ENCODE measurements around the gene CRABP2. TPM values are rescaled to one million over a fixed set of nuclear protein-coding genes. Genes with fewer than 3 reads are reported as not detected.

CRABP2 gene
- total and polyA plus RNA-seq, 2 donors (not counting 3 experiments of a cell fraction or from before 2014, with no cell fraction given) = 0.32 to 1.0 TPM

GRCh38 chr1:156692925-156693847 is 12.2 kb downstream of the CRABP2 start:
- Histone ChIP-seq H4K20me1 (replicated peaks; ENCODE audit: control insufficient read depth, extremely low read depth, insufficient read depth, low read length) (no peaks in the 10 kb centered on the region), H3K9ac (replicated peaks; ENCODE audit: extremely low read depth, insufficient read depth, low read length) (no peak overlapping the region), H3K27ac (ENCODE audit: insufficient read depth, low read depth, low read length) (no peak overlapping the region), H3K36me3 (ENCODE audit: control insufficient read depth in 2 of 2, extremely low read depth in 1 of 2, insufficient read depth in 2 of 2, low read length in 2 of 2) (no peaks in the 10 kb centered on the region), H3K27me3 (ENCODE audit: control insufficient read depth in 2 of 2, insufficient read depth in 2 of 2, low read length in 2 of 2) (peaks cover 12 to 20% of the 10 kb centered on the region in 2 experiments), H3K4me2 (ENCODE audit: insufficient read depth, low read length) (no peak overlapping the region), H3K9me1 (replicated peaks; ENCODE audit: control insufficient read depth, extremely low read depth, insufficient read depth, low read length) (no peaks in the 10 kb centered on the region), H3K4me1 (ENCODE audit: control insufficient read depth, extremely low read depth, insufficient read depth, low read length) (no peaks in the 10 kb centered on the region), H2AFZ (ENCODE audit: low read depth, low read length) (no peak overlapping the region), H3K4me3 (replicated peaks in 1 of 3; ENCODE audit: insufficient read depth in 1 of 3, low read depth in 1 of 3, low read length in 3 of 3) (no peak overlapping the region), H3K79me2 (ENCODE audit: control insufficient read depth, insufficient read depth, low read length) (no peaks in the 10 kb centered on the region), H3K9me3 (replicated peaks; ENCODE audit: control insufficient read depth, insufficient read depth, low read length) (no peaks in the 10 kb centered on the region)
- dilution Hi-C loops (cut with MboI; ENCODE audit: extremely low pct_ligation_motif_present, low sequenced_read_pairs) = no loop called here
- ChIA-PET CTCF (interaction anchor here (0.6 to 16.7 kb wide), 5 partner anchors 12 to 167 kb away, joined by 3 to 546 read pairs (median 184); partner anchors contain the start of genes CRABP2, INSRR, ISG20L2 and METTL25B), POLR2A (no interaction called here)
- DNase-seq (ENCODE audit: low read depth, low spot score) (no peak), FAIRE-seq (no peak)
- TF ChIP-seq JUN (IDR thresholded peaks at IDR 0.05; ENCODE audit: borderline replicate concordance, insufficient read depth, insufficient read length, low read depth) = no peak
- no peak for TF ChIP-seq FOS (IDR thresholded peaks at IDR 0.05; ENCODE audit: borderline replicate concordance, insufficient read depth, low read length)
- intact Hi-C loops (cut with micrococcal nuclease) = no loop called here
- BruUV-seq (replicated peaks) = no TSS peak

- ChIA-PET CTCF (interaction anchor here (0.6 to 16.7 kb wide), 8 partner anchors 13 to 168 kb away, joined by 3 to 546 read pairs (median 106); partner anchors contain the start of genes CRABP2, INSRR, ISG20L2 and METTL25B), POLR2A (no interaction called here)
- H3K36me3 ChIP-seq (ENCODE audit: control insufficient read depth in 2 of 2, extremely low read depth in 1 of 2, insufficient read depth in 2 of 2, low read length in 2 of 2) = no peaks in the 10 kb centered on the region
- FAIRE-seq = no peak
- TF ChIP-seq EZH2 (IDR thresholded peaks at IDR 0.05; ENCODE audit: borderline replicate concordance, low read depth, low read length, severe bottlenecking) (peak; percentile 24), GATA2 (IDR thresholded peaks at IDR 0.05; ENCODE audit: insufficient read depth, insufficient read length, low read depth, low read length) (no peak), JUN (IDR thresholded peaks at IDR 0.05; ENCODE audit: borderline replicate concordance, insufficient read depth, insufficient read length, low read depth) (no peak)
- H3K9me1 ChIP-seq (replicated peaks; ENCODE audit: control insufficient read depth, extremely low read depth, insufficient read depth, low read length) = no peaks in the 10 kb centered on the region
- peaks cover 12 to 20% of the 10 kb centered on the region in 2 experiments for H3K27me3 ChIP-seq (ENCODE audit: control insufficient read depth in 2 of 2, insufficient read depth in 2 of 2, low read length in 2 of 2)
- no peak overlapping the region for H3K27ac ChIP-seq (ENCODE audit: insufficient read depth, low read depth, low read length)
- BruUV-seq (replicated peaks) = no TSS peak
- no peaks in the 10 kb centered on the region for H4K20me1 ChIP-seq (replicated peaks; ENCODE audit: control insufficient read depth, extremely low read depth, insufficient read depth, low read length)
- H3K79me2 ChIP-seq (ENCODE audit: control insufficient read depth, insufficient read depth, low read length) = no peaks in the 10 kb centered on the region
- no peaks in the 10 kb centered on the region for H3K9me3 ChIP-seq (replicated peaks; ENCODE audit: control insufficient read depth, insufficient read depth, low read length)
- DNase-seq (ENCODE audit: low read depth, low spot score) = no peak
- no peaks in the 10 kb centered on the region for H3K4me1 ChIP-seq (ENCODE audit: control insufficient read depth, extremely low read depth, insufficient read depth, low read length)
- H2AFZ ChIP-seq (ENCODE audit: low read depth, low read length) = no peak overlapping the region
- intact Hi-C loops (cut with micrococcal nuclease) = no loop called here
- dilution Hi-C loops (cut with MboI; ENCODE audit: extremely low pct_ligation_motif_present, low sequenced_read_pairs) = no loop called here
- no peak overlapping the region for H3K9ac ChIP-seq (replicated peaks; ENCODE audit: extremely low read depth, insufficient read depth, low read length)
- no peak overlapping the region for H3K4me3 ChIP-seq (replicated peaks in 1 of 3; ENCODE audit: insufficient read depth in 1 of 3, low read depth in 1 of 3, low read length in 3 of 3)
- H3K4me2 ChIP-seq (ENCODE audit: insufficient read depth, low read length) = no peak overlapping the region
Measured at GRCh38 chr1:156692441-156692924, 12.9 kb downstream of the CRABP2 start.

All from endothelial cell of umbilical vein (primary cell).